Left renal pelvis (tissue), 4 donors: ENCODE data around the gene KIF4A. TPM values are rescaled to one million over a fixed set of nuclear protein-coding genes. Genes with fewer than 3 reads are reported as not detected.
"Not testable (repeated sequence)": the region's sequence is repeated elsewhere in the genome, so short reads cannot be mapped to it uniquely, and the experiment has no call there.

Experiments
- DNase-seq, 4 donors: peaks; one replicate each; pipeline ENCODE4 v3.0.0-alpha.2; 2013; ENCODE audit warnings: low read depth in 4 of 4, low spot score in 3 of 4
- polyA plus RNA-seq, 4 donors: library from polyadenylated mRNA; unstranded; fragments of 120-200 nt; gene quantifications; one replicate each; pipeline ENCODE4 v1.2.1, GENCODE V29; 2013; ENCODE audit not compliant: insufficient read length in 4 of 4

Gene KIF4A
- 10 to 100 TPM; 14.1 to 18.7 (median 16.8) TPM for polyA plus RNA-seq

GRCh38 chrX:70289793-70290770 is at the start of gene KIF4A, which contains the start of gene PDZD11:
Gene KIF4A (plus strand): TSS chrX:70290104. CDS start chrX:70290459, 355 bp downstream.
Gene PDZD11 (minus strand): TSS chrX:70289927. CDS start chrX:70289341, 586 bp downstream.
- DNase-seq, result peak; percentile 51 to 61 (median 54)

- DNase-seq, result no peak
These were observed 49.2 kb upstream of the KIF4A start for GRCh38 chrX:70240751-70241150.

- no peak for DNase-seq
These were observed 48.4 kb upstream of the KIF4A start for GRCh38 chrX:70241501-70241900.

- DNase-seq, result not testable (repeated sequence)
These were observed 46.3 kb upstream of the KIF4A start for GRCh38 chrX:70243601-70244000.

- DNase-seq, result no peak
These were observed 45.0 kb upstream of the KIF4A start for GRCh38 chrX:70244881-70245280.

- DNase-seq, result no peak
These were observed 42.7 kb upstream of the KIF4A start for GRCh38 chrX:70247252-70247651.

GRCh38 chrX:70252491-70252890 is 37.4 kb upstream of the KIF4A start:
- DNase-seq, result no peak

- DNase-seq, result no peak
These were observed 36.4 kb upstream of the KIF4A start for GRCh38 chrX:70253377-70254062.

GRCh38 chrX:70254063-70254400 is 35.9 kb upstream of the KIF4A start:
- no peak for DNase-seq

- DNase-seq, result no peak
These were observed 35.0 kb upstream of the KIF4A start for GRCh38 chrX:70254909-70255308.

- DNase-seq, result no peak
These were observed 34.5 kb upstream of the KIF4A start for GRCh38 chrX:70255452-70255851.

- no peak for DNase-seq
These were observed 32.2 kb upstream of the KIF4A start for GRCh38 chrX:70257423-70258288.

GRCh38 chrX:70260104-70260503 is 29.8 kb upstream of the KIF4A start, which contains the start of gene P2RY4:
Gene P2RY4 (minus strand): TSS chrX:70260204. CDS start chrX:70259624, 580 bp downstream.
- DNase-seq, result no peak

- peak in 3 of 4 donors; percentile 0 to 3 (median 2) for DNase-seq
These were observed 26.8 kb upstream of the KIF4A start for GRCh38 chrX:70262952-70263567.

GRCh38 chrX:70264784-70265183 is 25.1 kb upstream of the KIF4A start:
- no peak for DNase-seq

- DNase-seq, result no peak
These were observed 21.9 kb upstream of the KIF4A start, which contains the start of gene ARR3 for GRCh38 chrX:70268034-70268433. Gene ARR3 (plus strand): TSS chrX:70268334. CDS start chrX:70269386, 1,052 bp downstream.

- DNase-seq, result not testable (repeated sequence)
These were observed 15.9 kb upstream of the KIF4A start for GRCh38 chrX:70274029-70274428.

GRCh38 chrX:70279081-70279480 is 10.8 kb upstream of the KIF4A start:
- no peak for DNase-seq

- no peak for DNase-seq
These were observed 9.3 kb upstream of the KIF4A start for GRCh38 chrX:70280573-70280972.

GRCh38 chrX:70281951-70282350 is 8.0 kb upstream of the KIF4A start, which contains the start of gene RAB41:
Gene RAB41 (plus strand): TSS chrX:70282172. CDS start chrX:70282218, 46 bp downstream.
- no peak for DNase-seq
